B cell (primary cell): ENCODE data around the gene ZPBP2.
"Not testable (repeated sequence)": the region's sequence is repeated elsewhere in the genome, so short reads cannot be mapped to it uniquely, and the experiment has no call there.

Experiments
- CTCF ChIP-seq: fragments of 200-600 bp; IDR thresholded peaks from one replicate; pipeline ENCODE4 v1.8.0; 2022; ENCODE audit warnings: antibody characterized with exemption, mild to moderate bottlenecking
- EZH2 ChIP-seq: IDR thresholded peaks from 2 replicates; pipeline ENCODE4 v1.6.1; 2012; ENCODE audit warnings: borderline replicate concordance, low read depth, mild to moderate bottlenecking, moderate library complexity, low read length; ENCODE audit not compliant: insufficient read depth, poor library complexity, severe bottlenecking

- not testable (repeated sequence) for TF ChIP-seq CTCF, EZH2
Measured at GRCh38 chr17:39902027-39902426, 34.0 kb downstream of the ZPBP2 start.
